A673 (cell line): ENCODE measurements around the gene MAML3.

Experiments used
- EZH2 ChIP-seq: fragments of 200-600 bp; sonication (generic); IDR thresholded peaks from 2 replicates; pipeline ENCODE4 v1.6.1; 2017; ENCODE audit warnings: borderline replicate concordance, low read depth, mild to moderate bottlenecking, mixed read lengths, antibody characterized with exemption, low read length; ENCODE audit not compliant: poor library complexity, severe bottlenecking
- TF ChIP-seq, protein P1 (sequence below): fragments of 300-800, 200-600 bp; sonication (generic); conservative IDR thresholded peaks from 2 replicates; pipeline ENCODE4 v1.5.1; 2017; ENCODE audit warnings: low read depth, mild to moderate bottlenecking, antibody characterized with exemption, low read length, moderate library complexity, mixed read lengths

- TF ChIP-seq EZH2, result no peak
- TF ChIP-seq, protein P1, sequence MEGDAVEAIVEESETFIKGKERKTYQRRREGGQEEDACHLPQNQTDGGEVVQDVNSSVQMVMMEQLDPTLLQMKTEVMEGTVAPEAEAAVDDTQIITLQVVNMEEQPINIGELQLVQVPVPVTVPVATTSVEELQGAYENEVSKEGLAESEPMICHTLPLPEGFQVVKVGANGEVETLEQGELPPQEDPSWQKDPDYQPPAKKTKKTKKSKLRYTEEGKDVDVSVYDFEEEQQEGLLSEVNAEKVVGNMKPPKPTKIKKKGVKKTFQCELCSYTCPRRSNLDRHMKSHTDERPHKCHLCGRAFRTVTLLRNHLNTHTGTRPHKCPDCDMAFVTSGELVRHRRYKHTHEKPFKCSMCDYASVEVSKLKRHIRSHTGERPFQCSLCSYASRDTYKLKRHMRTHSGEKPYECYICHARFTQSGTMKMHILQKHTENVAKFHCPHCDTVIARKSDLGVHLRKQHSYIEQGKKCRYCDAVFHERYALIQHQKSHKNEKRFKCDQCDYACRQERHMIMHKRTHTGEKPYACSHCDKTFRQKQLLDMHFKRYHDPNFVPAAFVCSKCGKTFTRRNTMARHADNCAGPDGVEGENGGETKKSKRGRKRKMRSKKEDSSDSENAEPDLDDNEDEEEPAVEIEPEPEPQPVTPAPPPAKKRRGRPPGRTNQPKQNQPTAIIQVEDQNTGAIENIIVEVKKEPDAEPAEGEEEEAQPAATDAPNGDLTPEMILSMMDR, result no peak
Observed at GRCh38 chr4:139890816-139891215, 263.2 kb downstream of the MAML3 start.
